Activated CD8-positive, alpha-beta memory T cell treated with anti-CD3 and anti-CD28 coated beads, Interleukin-2, amount 50 U/mL, for 48 hours (primary cell): Measurements from ENCODE around the gene MUC16.

ENCODE experiments used
- DNase-seq: peaks from one replicate; pipeline ENCODE4 v3.0.0-alpha.2; 2020

MUC16 gene

DNA sequence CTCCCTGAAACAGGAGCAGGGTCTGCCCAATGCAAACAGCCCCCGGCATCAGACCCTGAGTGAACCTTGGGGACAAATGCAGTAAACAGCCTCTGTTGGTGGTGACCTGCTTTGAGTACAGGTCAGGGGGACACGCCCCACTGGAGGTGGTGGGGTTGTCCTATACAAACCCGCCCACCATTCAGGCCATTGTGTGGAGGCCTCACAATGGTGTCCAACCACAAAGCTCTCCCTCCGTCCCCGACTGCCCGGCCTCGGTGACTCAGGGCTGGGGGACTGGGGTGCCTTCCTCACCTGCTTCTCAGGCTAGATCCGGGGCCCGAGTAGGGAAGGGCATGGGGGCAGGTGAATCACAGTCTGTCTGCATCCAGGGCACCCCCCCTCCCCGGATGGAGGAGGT is 1.5 kb downstream of the MUC16 start:
- DNase-seq: no peak

DNA sequence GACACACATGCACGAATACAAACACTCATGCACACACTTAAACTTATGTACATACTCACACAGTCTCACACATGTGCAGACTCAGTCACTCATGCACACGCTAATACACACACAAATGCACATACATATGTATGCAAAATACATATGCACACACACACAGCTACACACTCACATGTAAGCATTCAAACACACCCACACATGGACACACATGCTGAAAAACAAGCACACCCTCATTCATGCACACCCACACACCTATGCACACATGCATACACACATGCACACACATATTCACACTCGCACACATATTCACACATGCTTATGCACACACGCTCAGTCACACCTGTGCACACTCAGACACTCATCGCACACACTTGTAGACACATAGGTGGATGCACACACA is 9.3 kb downstream of the MUC16 start:
- DNase-seq: no peak

DNA sequence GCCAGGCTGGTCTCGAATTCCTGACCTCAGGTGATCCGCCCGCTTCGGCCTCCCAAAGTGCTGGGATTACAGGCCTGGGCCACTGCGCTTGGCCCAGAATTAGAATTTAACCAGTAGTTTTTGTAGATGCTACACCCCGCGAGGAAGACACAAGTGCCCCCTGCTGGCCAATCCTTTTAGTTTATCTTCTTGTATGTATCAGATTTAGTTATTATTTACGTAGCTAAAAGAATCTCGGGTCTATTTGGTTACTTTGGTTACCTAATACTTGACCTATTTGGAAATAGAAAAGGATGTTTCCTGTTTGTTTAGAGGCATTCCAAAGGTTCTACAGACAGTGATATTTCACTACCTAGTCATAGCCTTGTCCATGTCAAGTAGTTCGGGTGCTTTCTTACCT is 22.0 kb downstream of the MUC16 start:
- peak; percentile 61 for DNase-seq

DNA sequence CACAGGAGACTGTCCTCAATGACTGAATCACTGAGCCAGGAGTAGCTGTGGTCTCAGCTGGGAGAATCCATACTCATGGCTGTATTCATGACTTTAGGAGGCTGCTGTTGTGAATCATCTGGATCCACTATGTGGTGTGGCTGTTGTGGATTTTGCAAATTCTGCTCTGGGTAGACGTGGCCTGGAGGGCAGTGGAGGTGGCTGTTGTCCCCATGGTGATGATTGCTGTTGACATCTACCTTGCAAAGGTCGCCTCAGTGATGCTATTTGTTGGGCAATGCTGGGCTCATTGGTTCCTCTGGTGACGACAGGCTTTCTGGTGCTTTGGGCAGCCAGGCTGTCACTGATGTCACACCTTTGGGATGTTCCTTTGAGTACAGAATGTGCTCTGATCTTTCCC is 23.9 kb downstream of the MUC16 start:
- no peak for DNase-seq

DNA sequence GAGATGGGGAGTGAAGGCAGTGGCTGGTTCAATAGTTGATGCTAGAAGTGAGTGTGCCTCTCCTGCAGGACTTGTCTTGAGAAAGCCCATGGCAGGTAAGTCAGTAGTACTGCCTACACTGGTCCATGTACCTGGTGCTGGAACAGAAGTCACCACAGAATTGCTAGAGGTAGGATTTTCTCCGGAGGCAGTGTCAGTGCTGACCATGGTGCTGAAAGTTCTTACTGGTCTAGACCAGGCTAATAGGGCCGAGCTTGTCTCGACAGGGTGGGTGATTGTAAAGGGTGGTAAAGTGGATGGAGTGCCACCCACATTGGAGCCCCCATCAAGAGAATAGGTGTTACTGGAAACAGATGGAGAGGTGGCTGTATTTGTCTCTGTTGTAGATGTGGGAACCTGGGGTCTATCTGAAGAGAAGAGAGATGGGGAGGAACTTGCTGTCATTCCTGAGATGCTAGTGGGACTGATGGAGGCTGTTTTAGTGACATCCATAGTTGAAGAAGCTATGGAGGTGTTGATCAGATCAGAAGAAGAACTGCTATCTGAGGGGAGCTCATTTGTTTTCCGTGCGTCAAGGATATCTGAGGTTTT is 36.6 kb downstream of the MUC16 start:
- no peak for DNase-seq

DNA sequence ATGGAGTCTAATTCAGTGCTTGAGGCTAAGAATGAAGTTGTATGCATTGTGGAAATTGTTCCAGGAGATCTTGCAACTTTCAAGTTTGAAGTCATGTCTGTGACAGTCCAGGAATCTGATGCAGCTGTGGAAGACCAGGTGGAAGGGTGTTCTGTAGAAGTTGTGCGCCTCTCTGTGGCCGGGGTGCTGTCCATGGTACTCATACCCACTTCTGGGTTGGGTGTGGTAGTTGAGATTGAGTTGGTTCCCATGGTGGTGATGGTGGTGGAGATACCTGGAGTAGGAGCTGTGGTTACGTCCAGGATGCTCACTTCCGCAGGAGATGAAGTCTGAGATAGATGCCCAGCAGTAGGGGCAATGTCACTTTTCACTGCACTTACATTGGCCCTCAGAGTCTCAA is 44.3 kb downstream of the MUC16 start:
- DNase-seq: no peak
